ENCODE results near the gene RPS6KA2.

- TF ChIP-seq CTCF (IDR thresholded peaks at IDR 0.05) (no peak), POLR2A (IDR thresholded peaks at IDR 0.05) (no peak)
Observed at GRCh38 chr6:166578536-166579236, 48.4 kb downstream of the RPS6KA2 start.
